ENCODE data around the gene RAB40B.

DNA sequence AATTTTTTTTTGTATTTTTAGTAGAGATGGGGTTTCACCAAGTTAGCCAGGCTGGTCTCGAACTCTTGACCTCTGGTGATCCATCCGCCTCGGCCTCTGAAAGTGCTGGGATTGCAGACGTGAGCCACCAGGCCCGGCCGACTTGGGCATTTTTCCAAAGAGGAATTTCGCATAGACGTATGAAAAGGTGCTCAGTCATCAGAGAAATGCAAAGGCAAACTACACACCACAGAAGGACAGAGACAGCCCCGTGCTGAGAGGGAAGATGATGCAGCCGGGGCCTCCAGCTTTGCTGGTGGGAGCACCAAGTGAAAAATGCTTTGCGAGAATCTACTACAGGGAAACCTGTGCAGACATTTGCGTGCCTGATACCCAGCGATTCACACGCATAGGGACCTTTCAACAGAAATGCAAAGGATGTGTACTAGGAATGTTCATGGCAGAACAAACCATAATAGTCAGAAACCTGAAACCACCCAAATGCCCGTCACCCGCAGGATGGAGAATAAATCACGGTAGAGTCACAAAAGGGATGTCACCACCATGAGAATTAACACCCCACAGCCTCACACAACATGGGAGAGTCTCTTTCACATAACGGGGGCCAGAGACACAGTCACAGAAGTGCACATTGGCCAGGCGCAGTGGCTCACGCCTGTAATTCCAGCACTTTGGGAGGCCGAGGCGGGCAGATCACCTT is 5.2 kb downstream of the RAB40B start:
- no peak for TF ChIP-seq POLR2A (IDR thresholded peaks at IDR 0.05)
- TF ChIP-seq POLR2AphosphoS5 (IDR thresholded peaks at IDR 0.05; ENCODE audit: insufficient read depth in 1 of 2, low read depth in 1 of 2) = no peak

Measured in vagina (tissue), 2 donors.